SK-N-SH (cell line): ENCODE results near the gene MCF2L.

Experiments used
- NRF1 ChIP-seq: IDR thresholded peaks from 2 replicates; pipeline ENCODE4 v1.6.1; 2012; ENCODE audit warnings: low read depth, mild to moderate bottlenecking, low read length
- TF ChIP-seq, protein P1 (sequence below): fragments of 200-600 bp; sonication (generic); IDR thresholded peaks from 2 replicates; pipeline ENCODE4 v1.6.1; 2017; ENCODE audit warnings: antibody characterized with exemption, mild to moderate bottlenecking, moderate library complexity

DNA sequence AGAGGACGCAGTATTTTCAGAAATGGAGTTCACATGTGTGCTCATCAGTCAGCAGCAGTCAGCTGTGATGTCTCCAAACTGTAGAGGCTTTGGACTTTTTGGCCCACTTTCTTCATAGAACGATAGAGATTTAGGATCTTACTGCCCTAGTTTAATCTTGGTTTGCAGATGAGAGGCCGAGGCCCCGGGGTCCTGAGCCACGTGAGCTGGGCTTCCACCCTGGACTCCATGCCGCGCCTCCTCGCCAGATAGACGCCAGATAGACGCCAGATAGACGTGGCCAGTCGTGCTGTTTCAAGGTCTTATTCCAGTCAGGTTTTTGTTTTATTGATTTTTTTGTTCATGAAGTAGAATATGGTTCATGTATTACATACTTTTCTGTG lies 11.7 kb upstream of the MCF2L start:
- TF ChIP-seq, protein P1, sequence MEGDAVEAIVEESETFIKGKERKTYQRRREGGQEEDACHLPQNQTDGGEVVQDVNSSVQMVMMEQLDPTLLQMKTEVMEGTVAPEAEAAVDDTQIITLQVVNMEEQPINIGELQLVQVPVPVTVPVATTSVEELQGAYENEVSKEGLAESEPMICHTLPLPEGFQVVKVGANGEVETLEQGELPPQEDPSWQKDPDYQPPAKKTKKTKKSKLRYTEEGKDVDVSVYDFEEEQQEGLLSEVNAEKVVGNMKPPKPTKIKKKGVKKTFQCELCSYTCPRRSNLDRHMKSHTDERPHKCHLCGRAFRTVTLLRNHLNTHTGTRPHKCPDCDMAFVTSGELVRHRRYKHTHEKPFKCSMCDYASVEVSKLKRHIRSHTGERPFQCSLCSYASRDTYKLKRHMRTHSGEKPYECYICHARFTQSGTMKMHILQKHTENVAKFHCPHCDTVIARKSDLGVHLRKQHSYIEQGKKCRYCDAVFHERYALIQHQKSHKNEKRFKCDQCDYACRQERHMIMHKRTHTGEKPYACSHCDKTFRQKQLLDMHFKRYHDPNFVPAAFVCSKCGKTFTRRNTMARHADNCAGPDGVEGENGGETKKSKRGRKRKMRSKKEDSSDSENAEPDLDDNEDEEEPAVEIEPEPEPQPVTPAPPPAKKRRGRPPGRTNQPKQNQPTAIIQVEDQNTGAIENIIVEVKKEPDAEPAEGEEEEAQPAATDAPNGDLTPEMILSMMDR = no peak
- no peak for TF ChIP-seq NRF1
